ENCODE measurements around the gene NECAB2. TPM values are rescaled to one million over a fixed set of nuclear protein-coding genes. Genes with fewer than 3 reads are reported as not detected.

NECAB2 gene
- total and polyA plus RNA-seq, 3 experiments from 2014 or later = not detected

DNA sequence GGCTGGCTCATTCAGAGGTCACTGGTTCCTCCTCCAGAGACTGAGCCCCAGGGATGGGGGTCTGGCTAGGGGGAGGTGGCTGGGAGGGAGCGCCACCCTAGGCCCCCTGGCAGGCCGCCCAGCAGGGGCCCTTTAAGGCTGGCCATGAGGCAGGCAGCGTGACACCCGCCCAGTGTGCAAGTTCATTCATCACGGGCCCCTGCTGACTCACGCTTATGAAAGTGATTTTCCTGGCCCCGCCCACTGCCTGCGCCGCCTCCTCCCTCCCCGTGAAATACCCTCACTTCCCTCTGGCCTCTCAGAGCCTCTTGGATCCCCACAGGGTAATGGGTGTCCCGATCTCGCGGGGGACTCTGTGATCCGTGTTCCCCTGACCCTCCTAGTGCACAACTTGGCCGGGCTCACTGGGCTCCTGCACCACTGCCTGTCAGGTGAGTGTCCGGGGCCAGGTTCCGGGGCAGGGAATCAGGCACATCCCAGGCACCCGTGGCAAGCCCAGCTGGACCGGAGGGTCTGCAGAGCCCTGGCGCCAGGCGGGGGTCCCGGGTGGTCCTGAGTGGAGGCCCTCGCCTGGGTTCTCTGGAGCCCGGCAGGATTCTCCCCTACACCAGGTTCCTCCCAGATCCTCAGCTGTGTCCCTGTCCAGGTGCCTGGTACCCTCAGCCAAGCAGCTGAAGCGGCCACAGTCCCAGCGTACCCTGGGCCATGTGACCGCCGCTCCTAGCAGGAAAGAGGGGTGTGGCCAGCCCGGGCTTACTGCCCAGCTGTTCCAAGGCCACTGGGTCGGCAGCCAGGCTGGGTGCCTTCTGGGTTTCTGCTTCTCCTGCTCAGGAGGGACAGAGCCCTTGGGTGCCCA, 14.9 kb upstream of the NECAB2 start, which contains the start of gene OSGIN1:
TSS of gene OSGIN1 (plus strand) at position 301 of the 856 bp plus-strand sequence. CDS start 4,432 bp downstream, outside the sequence.
- Mint-ChIP-seq H3K4me1 (peaks cover 0 to 7% (median 6%) of the 10 kb centered on the region in 3 donors), H3K9me3 (no peaks in the 10 kb centered on the region), H3K27ac (peak within 1 kb of the TSS in 2 of 8 donors; percentile 24 to 54), H3K27me3 (peaks cover 18 to 22% of the 10 kb centered on the region in 2 donors), H3K4me3 (peak within 1 kb of the TSS in 6 of 7 donors; percentile 55 to 86 (median 66)), H3K36me3 (no peaks in the 10 kb centered on the region)
- no peak within 1 kb of the TSS for H3K4me3 ChIP-seq (ENCODE audit: low read length)
- ChIA-PET POLR2A (no interaction called here), CTCF (interaction anchor here (3.3 kb wide), 1 partner anchor 234 kb away, joined by 9 read pairs; the partner anchor contains the start of gene TAF1C)
- no peaks in the 10 kb centered on the region for H3K9me3 ChIP-seq (ENCODE audit: low read length)
- H3K27me3 ChIP-seq (ENCODE audit: insufficient read depth, low read length, poor library complexity, severe bottlenecking) = peaks cover 6% of the 10 kb centered on the region
- H3K27ac ChIP-seq (ENCODE audit: low read depth, low read length) = peak within 1 kb of the TSS; percentile 54
- peak in 2 of 5 donors; percentile 7 to 56 for DNase-seq
- H3K36me3 ChIP-seq (ENCODE audit: insufficient read depth, low read length) = no peaks in the 10 kb centered on the region
- H3K4me1 ChIP-seq (ENCODE audit: insufficient read depth, low read length) = no peaks in the 10 kb centered on the region

DNA sequence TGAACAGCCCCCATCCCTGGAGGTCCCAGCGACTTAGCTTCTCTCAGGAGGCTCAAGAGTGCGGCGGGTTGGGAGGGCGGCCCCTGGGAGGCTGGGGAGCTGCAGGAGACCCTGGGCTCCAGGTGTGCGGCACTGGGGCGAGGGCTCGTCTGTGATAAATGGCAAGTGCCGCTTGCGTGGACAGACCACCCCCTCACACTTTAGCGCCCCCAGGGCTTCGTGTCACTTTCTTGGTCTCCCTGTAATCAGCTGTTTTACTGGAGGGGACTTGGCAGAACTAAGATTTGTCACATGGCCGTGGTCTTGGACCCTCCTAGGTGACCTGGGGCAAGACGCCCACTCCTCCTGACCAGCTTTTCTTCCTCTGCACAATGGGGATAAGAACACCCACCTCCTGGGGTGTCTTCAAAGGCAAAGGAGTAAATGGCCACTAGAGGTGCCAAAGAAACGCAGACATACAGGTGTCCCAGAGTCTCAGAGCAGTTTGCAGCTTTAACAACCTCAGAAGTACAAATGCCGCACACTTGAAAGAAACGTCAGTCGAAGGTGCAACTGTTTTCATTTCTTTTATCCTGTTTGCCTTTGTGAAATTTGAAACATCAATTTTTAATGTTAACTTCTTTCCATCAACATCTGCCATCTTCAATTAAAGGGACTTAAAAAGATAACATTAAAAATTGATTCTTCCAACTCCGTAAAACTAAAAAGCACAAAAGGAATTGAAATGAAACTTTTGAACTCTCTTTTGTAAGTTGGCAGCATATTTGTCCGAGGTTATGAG, 14.1 kb upstream of the NECAB2 start:
- no peak overlapping the region for H3K4me3 Mint-ChIP-seq
- no peaks in the 10 kb centered on the region for H3K36me3 Mint-ChIP-seq
- H3K4me1 Mint-ChIP-seq = peaks cover 0 to 7% (median 6%) of the 10 kb centered on the region in 3 donors
- ChIA-PET CTCF (interaction anchor here (3.3 kb wide), 1 partner anchor 233 kb away, joined by 9 read pairs; the partner anchor contains the start of gene TAF1C), POLR2A (no interaction called here)
- DNase-seq = peak in 1 of 5 donors; percentile 12
- no peaks in the 10 kb centered on the region for H3K9me3 Mint-ChIP-seq
- peaks cover 6% of the 10 kb centered on the region for H3K27me3 ChIP-seq (ENCODE audit: insufficient read depth, low read length, poor library complexity, severe bottlenecking)
- peak overlapping the region in 2 of 8 donors; percentile 19 to 24 for H3K27ac Mint-ChIP-seq
- no peak overlapping the region for H3K27ac ChIP-seq (ENCODE audit: low read depth, low read length)
- H3K27me3 Mint-ChIP-seq = peaks cover 18 to 22% of the 10 kb centered on the region in 2 donors
- no peaks in the 10 kb centered on the region for H3K36me3 ChIP-seq (ENCODE audit: insufficient read depth, low read length)
- no peaks in the 10 kb centered on the region for H3K4me1 ChIP-seq (ENCODE audit: insufficient read depth, low read length)
- H3K9me3 ChIP-seq (ENCODE audit: low read length) = no peaks in the 10 kb centered on the region
- no peak overlapping the region for H3K4me3 ChIP-seq (ENCODE audit: low read length)

DNA sequence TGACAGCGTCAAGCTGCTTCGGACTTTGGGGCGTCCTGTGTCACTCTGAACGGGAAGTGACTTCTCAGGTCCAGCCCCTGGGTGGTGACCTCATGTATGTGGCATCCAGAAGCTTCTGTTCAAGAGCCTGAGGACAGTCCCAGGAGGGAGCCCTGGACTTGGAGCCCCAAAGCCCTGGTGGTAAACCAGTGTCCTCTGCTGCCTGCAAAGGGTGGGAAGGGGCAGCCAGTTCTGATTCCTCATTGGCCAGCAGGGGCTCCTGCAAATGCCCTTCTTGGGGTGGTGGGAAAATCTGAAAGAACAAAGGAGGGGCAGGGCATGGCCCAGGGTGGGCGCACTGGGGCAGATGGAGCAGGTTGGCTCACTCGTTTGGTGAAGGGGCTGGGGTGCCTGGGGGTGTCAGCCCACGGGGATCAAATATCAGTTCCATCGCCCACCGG, 13.4 kb upstream of the NECAB2 start:
- DNase-seq = no peak
- POLR2A ChIA-PET = no interaction called here

GRCh38 chr16:83955218-83956130, 12.6 kb upstream of the NECAB2 start:
- Mint-ChIP-seq H3K9me3 (no peaks in the 10 kb centered on the region), H3K4me3 (no peak overlapping the region), H3K27ac (no peak overlapping the region), H3K27me3 (peaks cover 18 to 22% of the 10 kb centered on the region in 2 donors), H3K4me1 (peaks cover 0 to 7% (median 6%) of the 10 kb centered on the region in 3 donors), H3K36me3 (no peaks in the 10 kb centered on the region)
- ChIA-PET CTCF (interaction anchor here (3.3 kb wide), 1 partner anchor 232 kb away, joined by 9 read pairs; the partner anchor contains the start of gene TAF1C), POLR2A (no interaction called here)
- no peaks in the 10 kb centered on the region for H3K36me3 ChIP-seq (ENCODE audit: insufficient read depth, low read length)
- no peak for DNase-seq
- H3K4me1 ChIP-seq (ENCODE audit: insufficient read depth, low read length) = no peaks in the 10 kb centered on the region
- no peak overlapping the region for H3K4me3 ChIP-seq (ENCODE audit: low read length)
- peaks cover 6% of the 10 kb centered on the region for H3K27me3 ChIP-seq (ENCODE audit: insufficient read depth, low read length, poor library complexity, severe bottlenecking)
- no peak overlapping the region for H3K27ac ChIP-seq (ENCODE audit: low read depth, low read length)
- no peaks in the 10 kb centered on the region for H3K9me3 ChIP-seq (ENCODE audit: low read length)

More for the DNA sequence above, 13.4 kb upstream of the NECAB2 start:
- Mint-ChIP-seq H3K4me3 (no peak overlapping the region), H3K36me3 (no peaks in the 10 kb centered on the region), H3K4me1 (peaks cover 0 to 7% (median 6%) of the 10 kb centered on the region in 3 donors), H3K27me3 (peaks cover 18 to 22% of the 10 kb centered on the region in 2 donors), H3K27ac (peak overlapping the region in 1 of 8 donors; percentile 19), H3K9me3 (no peaks in the 10 kb centered on the region)
- CTCF ChIA-PET = interaction anchor here (3.3 kb wide), 1 partner anchor 232 kb away, joined by 9 read pairs; the partner anchor contains the start of gene TAF1C
- Histone ChIP-seq H3K27ac (ENCODE audit: low read depth, low read length) (peak overlapping the region; percentile 24), H3K4me3 (ENCODE audit: low read length) (no peak overlapping the region), H3K4me1 (ENCODE audit: insufficient read depth, low read length) (no peaks in the 10 kb centered on the region), H3K9me3 (ENCODE audit: low read length) (no peaks in the 10 kb centered on the region), H3K36me3 (ENCODE audit: insufficient read depth, low read length) (no peaks in the 10 kb centered on the region), H3K27me3 (ENCODE audit: insufficient read depth, low read length, poor library complexity, severe bottlenecking) (peaks cover 6% of the 10 kb centered on the region)

DNA sequence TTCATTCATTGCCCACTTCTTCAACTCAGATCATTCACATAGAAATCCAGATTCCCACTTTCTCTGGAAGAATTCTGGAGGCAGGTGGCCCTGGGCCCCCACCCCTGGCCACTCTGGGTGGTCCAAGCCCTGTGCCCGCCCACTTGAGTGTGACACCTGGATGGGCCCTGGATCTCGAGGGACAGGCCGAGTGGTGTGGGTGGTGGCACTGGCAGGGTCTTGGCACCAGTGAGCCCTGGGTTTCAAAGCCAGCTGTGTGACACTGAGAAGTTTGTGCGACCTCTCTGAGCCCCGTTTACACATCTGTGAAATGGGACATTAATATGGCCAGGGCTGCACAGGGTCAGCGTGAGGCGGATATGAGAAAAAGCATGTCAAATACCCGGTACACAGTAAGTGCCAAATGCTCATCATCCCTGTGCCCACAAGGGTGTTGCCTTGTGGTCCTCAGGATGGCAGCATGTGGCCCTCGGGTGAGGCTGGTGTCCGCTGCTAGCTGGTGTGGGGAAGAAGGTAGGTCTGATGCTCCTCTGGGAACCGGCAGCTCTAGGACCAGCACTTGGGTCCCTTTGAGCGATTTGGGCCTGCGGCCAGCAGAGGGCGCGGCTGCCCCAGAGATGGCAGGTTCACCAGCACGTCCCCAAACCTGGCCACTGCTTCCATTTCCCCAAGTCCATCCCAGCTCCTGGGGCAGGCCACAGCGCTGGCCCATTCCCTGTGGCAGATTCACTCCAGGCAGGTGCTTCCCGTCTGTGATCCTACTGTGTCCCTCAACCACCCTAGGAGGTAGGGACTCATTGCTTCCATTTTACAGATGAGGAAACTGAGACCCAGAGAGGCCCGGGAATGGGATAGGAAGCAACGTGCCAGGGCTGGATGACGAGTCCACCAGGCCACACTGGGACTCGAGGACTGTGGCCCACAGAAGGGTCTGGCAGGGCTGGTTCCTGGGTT, 11.4 kb upstream of the NECAB2 start:
- ChIA-PET POLR2A (no interaction called here), CTCF (interaction anchor here (0.7 to 1.7 kb wide), 7 partner anchors 13 to 549 kb away, joined by 3 to 5 read pairs (median 4); partner anchors contain the start of gene TAF1C)
- H3K36me3 ChIP-seq (ENCODE audit: insufficient read depth, low read length) = no peaks in the 10 kb centered on the region
- no peak overlapping the region for H3K27ac ChIP-seq (ENCODE audit: low read depth, low read length)
- H3K9me3 Mint-ChIP-seq = no peaks in the 10 kb centered on the region
- peak; percentile 46 to 76 (median 46) for DNase-seq
- no peaks in the 10 kb centered on the region for H3K36me3 Mint-ChIP-seq
- H3K4me3 Mint-ChIP-seq = no peak overlapping the region
- peaks cover 18 to 22% of the 10 kb centered on the region in 2 donors for H3K27me3 Mint-ChIP-seq
- no peaks in the 10 kb centered on the region for H3K4me1 ChIP-seq (ENCODE audit: insufficient read depth, low read length)
- peaks cover 0 to 7% (median 6%) of the 10 kb centered on the region in 3 donors for H3K4me1 Mint-ChIP-seq
- no peak overlapping the region for H3K27ac Mint-ChIP-seq
- H3K4me3 ChIP-seq (ENCODE audit: low read length) = no peak overlapping the region
- peaks cover 6% of the 10 kb centered on the region for H3K27me3 ChIP-seq (ENCODE audit: insufficient read depth, low read length, poor library complexity, severe bottlenecking)
- no peaks in the 10 kb centered on the region for H3K9me3 ChIP-seq (ENCODE audit: low read length)

GRCh38 chr16:83957296-83957855, 10.7 kb upstream of the NECAB2 start:
- POLR2A ChIA-PET = no interaction called here

More at GRCh38 chr16:83957296-83957855, 10.7 kb upstream of the NECAB2 start:
- CTCF ChIA-PET = interaction anchor here (1.0 to 1.7 kb wide), 4 partner anchors 12 to 549 kb away, joined by 3 to 5 read pairs (median 4); no protein-coding TSS in a partner anchor
- DNase-seq = no peak
- peaks cover 0 to 7% (median 6%) of the 10 kb centered on the region in 3 donors for H3K4me1 Mint-ChIP-seq
- H3K36me3 ChIP-seq (ENCODE audit: insufficient read depth, low read length) = no peaks in the 10 kb centered on the region
- H3K4me3 ChIP-seq (ENCODE audit: low read length) = no peak overlapping the region
- no peaks in the 10 kb centered on the region for H3K4me1 ChIP-seq (ENCODE audit: insufficient read depth, low read length)
- H3K9me3 ChIP-seq (ENCODE audit: low read length) = no peaks in the 10 kb centered on the region
- no peak overlapping the region for H3K27ac ChIP-seq (ENCODE audit: low read depth, low read length)
- H3K27ac Mint-ChIP-seq = no peak overlapping the region
- H3K4me3 Mint-ChIP-seq = no peak overlapping the region
- H3K36me3 Mint-ChIP-seq = no peaks in the 10 kb centered on the region
- H3K9me3 Mint-ChIP-seq = no peaks in the 10 kb centered on the region
- peaks cover 6% of the 10 kb centered on the region for H3K27me3 ChIP-seq (ENCODE audit: insufficient read depth, low read length, poor library complexity, severe bottlenecking)
- H3K27me3 Mint-ChIP-seq = peaks cover 18 to 22% of the 10 kb centered on the region in 2 donors

Measured in CD8-positive, alpha-beta memory T cell (primary cell).